ENCODE data around the gene PKD2L1.

DNA sequence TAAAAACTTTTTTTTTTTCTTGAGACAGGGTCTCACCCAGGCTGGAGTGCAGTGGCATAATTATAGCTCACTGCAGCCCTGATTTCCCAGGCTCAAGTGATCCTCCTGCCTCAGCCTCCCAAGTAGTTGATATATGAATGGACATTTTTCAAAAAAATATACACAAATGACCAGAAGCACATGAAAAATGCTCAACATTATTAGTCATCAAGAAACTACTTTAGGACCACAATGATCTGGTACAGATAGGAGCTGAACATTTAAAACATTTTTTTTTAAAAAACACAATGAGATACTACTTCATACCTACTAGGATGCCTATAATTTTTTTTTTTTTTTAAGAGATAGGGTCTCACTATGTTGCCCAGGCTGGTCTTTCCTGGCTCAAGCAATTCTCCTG, 38.7 kb upstream of the PKD2L1 start:
- TF ChIP-seq L3MBTL2 (conservative IDR thresholded peaks at IDR 0.05) (no peak), TARDBP (IDR thresholded peaks at IDR 0.05) (no peak), ARNT (IDR thresholded peaks at IDR 0.05) (no peak), BHLHE40 (IDR thresholded peaks at IDR 0.05; ENCODE audit: borderline replicate concordance) (no peak)
